Adrenal gland (tissue), 12 donors: Measurements from ENCODE around the gene ZNF337. TPM values are rescaled to one million over a fixed set of nuclear protein-coding genes. Genes with fewer than 3 reads are reported as not detected.
"Not testable (repeated sequence)": the region's sequence is repeated elsewhere in the genome, so short reads cannot be mapped to it uniquely, and the experiment has no call there.

Experiments used
- DNase-seq, 7 donors: peaks; one replicate each; pipeline ENCODE4 v3.0.0-alpha.2; 2019 to 2020
- H3K27ac ChIP-seq, 5 donors: fragments of 200-600 bp; sonication (generic) in 4 of 5; 1 replicate in 3 of 5; 2 replicates in 2 of 5; pipeline versions ENCODE4 v1.5.1 to v1.8.0; 2016 to 2020; ENCODE audit warnings: mild to moderate bottlenecking in 1 of 5
- H3K27me3 ChIP-seq: fragments of 200-600 bp; 2 replicates; pipeline ENCODE4 v1.8.0; 2021
- H3K36me3 ChIP-seq, 2 donors: fragments of 200-600 bp; replicated peaks in 1 of 2; 1 replicate in 1 of 2; 2 replicates in 1 of 2; pipeline versions ENCODE4 v1.5.1 to v1.8.0; 2018 to 2022
- H3K4me1 ChIP-seq, 2 donors: fragments of 200-600 bp; replicated peaks in 1 of 2; 1 replicate in 1 of 2; 2 replicates in 1 of 2; pipeline versions ENCODE4 v1.5.1 to v1.8.0; 2018 to 2021
- H3K4me3 ChIP-seq, 4 donors: fragments of 200-600 bp; sonication (generic) in 3 of 4; one replicate each; pipeline ENCODE4 v1.5.1; 2016 to 2018
- H3K9me3 ChIP-seq, 3 donors: fragments of 200-600 bp; sonication (generic) in 1 of 3; replicated peaks in 1 of 3; 1 replicate in 2 of 3; 2 replicates in 1 of 3; pipeline versions ENCODE4 v1.5.1 to v1.8.0; 2016 to 2021
- POLR2A ChIP-seq, 2 donors: fragments of 450-650 bp; IDR thresholded peaks; one replicate each; pipeline ENCODE4 v1.6.1; 2017; ENCODE audit warnings: antibody characterized with exemption in 2 of 2, mild to moderate bottlenecking in 2 of 2, moderate library complexity in 1 of 2
- WGBS, 4 donors: extraction: QIAGEN DNeasy Blood & Tissue Kit in 2 of 4; methylation state at CpG; one replicate each; pipeline versions ENCODE4 v1.1.5 to v1.1.7; 2013 to 2017; 5-methylcytosine and 5-hydroxymethylcytosine counted together
- intact Hi-C, 2 donors: fragments of 100-400 bp; cut with DNase I; formaldehyde crosslinking; loops; one replicate each; pipeline versions ENCODE4 v1.14.1 to v1.15.0; 2022 to 2023
- polyA plus RNA-seq, 3 donors: library from polyadenylated mRNA; stranded (reverse); fragments of 200-250 nt in 2 of 3; fragments of 350-450 nt in 1 of 3; fragmentation: Illumina TruSeq in 1 of 3; extraction: RNeasy Lipid Tissue Mini Kit (QIAGEN cat#74804) in 1 of 3; gene quantifications; one replicate each; pipeline ENCODE4 v1.2.3, GENCODE V29; 2013 to 2014
- total RNA-seq, 9 donors: library from RNA; depleted of rRNA in 4 of 9; stranded (reverse); fragments of >200 nt in 4 of 9; fragments of 120-200 nt in 1 of 9; fragmentation: NEBNext Ultra II Directional in 1 of 9; extraction: Animal tissue kit (Norgen Biotek cat#: 25700) in 1 of 9; gene quantifications; one replicate each; pipeline versions ENCODE4 v1.1.0 to v1.2.4, GENCODE V29; 2013 to 2023
- TF ChIP-seq, protein P1 (sequence below), 6 experiments: fragments of 450-650 bp in 4 of 6; fragments of 200-600 bp in 2 of 6; sonication (generic) in 1 of 6; IDR thresholded peaks; 1 replicate in 5 of 6; 2 replicates in 1 of 6; pipeline versions ENCODE4 v1.5.1 to v1.8.0; 2016 to 2021; ENCODE audit warnings: antibody characterized with exemption in 6 of 6, mild to moderate bottlenecking in 2 of 6, moderate library complexity in 1 of 6
- donor health status: healthy with polysubstance abuse.
- donor health status: Bipolar disorder and iron deficiency.
- donor health status: DM: yes; HTN: yes; CAD: no.
- donor health status: DM: no; HTN: no; CAD: no.
- donor health status: DM: no; HTN: no; CAD: no.
- donor health status: DM: yes; HTN: yes; CAD: no.

The ZNF337 gene
- total and polyA plus RNA-seq, 12 donors = 7.1 to 29.4 (median 11.8) TPM

DNA sequence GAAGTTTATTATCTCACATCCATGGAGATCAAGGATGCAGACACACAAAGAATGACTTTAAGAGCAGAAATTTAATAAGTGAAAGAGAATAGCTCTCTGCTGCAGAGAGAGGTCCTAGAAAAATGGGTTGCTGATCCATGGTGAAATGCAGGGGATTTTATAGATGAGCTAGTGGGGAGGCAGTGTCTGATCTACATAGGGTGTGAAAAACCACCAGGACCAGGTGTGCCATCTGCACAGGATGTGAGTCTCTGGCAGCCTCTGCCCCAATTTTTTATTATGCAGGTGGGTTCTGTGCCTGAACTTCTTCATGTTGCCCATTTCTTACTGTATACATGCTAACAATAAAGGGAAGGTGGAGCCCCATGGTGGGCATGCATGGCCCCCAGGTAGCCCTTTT is 52.9 kb downstream of the ZNF337 start:
- TF ChIP-seq, protein P1, sequence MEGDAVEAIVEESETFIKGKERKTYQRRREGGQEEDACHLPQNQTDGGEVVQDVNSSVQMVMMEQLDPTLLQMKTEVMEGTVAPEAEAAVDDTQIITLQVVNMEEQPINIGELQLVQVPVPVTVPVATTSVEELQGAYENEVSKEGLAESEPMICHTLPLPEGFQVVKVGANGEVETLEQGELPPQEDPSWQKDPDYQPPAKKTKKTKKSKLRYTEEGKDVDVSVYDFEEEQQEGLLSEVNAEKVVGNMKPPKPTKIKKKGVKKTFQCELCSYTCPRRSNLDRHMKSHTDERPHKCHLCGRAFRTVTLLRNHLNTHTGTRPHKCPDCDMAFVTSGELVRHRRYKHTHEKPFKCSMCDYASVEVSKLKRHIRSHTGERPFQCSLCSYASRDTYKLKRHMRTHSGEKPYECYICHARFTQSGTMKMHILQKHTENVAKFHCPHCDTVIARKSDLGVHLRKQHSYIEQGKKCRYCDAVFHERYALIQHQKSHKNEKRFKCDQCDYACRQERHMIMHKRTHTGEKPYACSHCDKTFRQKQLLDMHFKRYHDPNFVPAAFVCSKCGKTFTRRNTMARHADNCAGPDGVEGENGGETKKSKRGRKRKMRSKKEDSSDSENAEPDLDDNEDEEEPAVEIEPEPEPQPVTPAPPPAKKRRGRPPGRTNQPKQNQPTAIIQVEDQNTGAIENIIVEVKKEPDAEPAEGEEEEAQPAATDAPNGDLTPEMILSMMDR (IDR thresholded peaks at IDR 0.05) = no peak
- no peak for TF ChIP-seq POLR2A (IDR thresholded peaks at IDR 0.05)
- intact Hi-C loops = no loop called here
- no peaks in the 10 kb centered on the region for H3K36me3 ChIP-seq

DNA sequence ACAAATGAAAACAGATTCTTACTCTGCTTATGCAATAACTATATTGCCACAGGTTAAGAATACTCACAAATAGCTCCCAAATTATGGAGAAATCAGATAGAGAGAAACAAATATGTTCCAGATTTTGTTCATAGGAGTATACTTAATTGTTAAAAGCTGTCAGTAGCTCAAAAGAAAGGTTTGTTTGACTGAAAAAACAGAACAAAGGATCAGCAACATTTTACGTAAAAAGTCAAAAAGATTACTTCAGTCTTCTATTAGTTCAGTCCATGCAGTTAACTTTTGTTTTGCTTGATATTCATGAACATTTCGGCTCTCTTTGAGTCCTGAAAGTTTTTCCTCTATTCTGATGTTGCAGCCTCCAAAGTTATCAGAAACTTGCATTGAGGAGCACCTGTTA is 59.4 kb downstream of the ZNF337 start:
- TF ChIP-seq POLR2A (IDR thresholded peaks at IDR 0.05) = no peak
- TF ChIP-seq, protein P1 (IDR thresholded peaks at IDR 0.05) = no peak
- WGBS, 4 donors = 91 to 98% (median 96%) methylated on average over 2 of the region's 2 CpGs
- no peak overlapping the region for H3K4me3 ChIP-seq
- H3K4me1 ChIP-seq = no peaks in the 10 kb centered on the region
- peaks cover 0 to 11% (median 0%) of the 10 kb centered on the region in 3 donors for H3K9me3 ChIP-seq
- no peak overlapping the region for H3K27ac ChIP-seq
- no peak for DNase-seq
- intact Hi-C loops = no loop called here
- no peaks in the 10 kb centered on the region for H3K27me3 ChIP-seq
- no peaks in the 10 kb centered on the region for H3K36me3 ChIP-seq

More for the DNA sequence above, 52.9 kb downstream of the ZNF337 start:
- no peaks in the 10 kb centered on the region for H3K4me1 ChIP-seq
- H3K27ac ChIP-seq = no peak overlapping the region
- no peak for DNase-seq
- peaks cover 0 to 3% (median 0%) of the 10 kb centered on the region in 3 donors for H3K9me3 ChIP-seq
- H3K4me3 ChIP-seq = peak overlapping the region in 1 of 4 donors; percentile 11
- H3K27me3 ChIP-seq = no peaks in the 10 kb centered on the region

DNA sequence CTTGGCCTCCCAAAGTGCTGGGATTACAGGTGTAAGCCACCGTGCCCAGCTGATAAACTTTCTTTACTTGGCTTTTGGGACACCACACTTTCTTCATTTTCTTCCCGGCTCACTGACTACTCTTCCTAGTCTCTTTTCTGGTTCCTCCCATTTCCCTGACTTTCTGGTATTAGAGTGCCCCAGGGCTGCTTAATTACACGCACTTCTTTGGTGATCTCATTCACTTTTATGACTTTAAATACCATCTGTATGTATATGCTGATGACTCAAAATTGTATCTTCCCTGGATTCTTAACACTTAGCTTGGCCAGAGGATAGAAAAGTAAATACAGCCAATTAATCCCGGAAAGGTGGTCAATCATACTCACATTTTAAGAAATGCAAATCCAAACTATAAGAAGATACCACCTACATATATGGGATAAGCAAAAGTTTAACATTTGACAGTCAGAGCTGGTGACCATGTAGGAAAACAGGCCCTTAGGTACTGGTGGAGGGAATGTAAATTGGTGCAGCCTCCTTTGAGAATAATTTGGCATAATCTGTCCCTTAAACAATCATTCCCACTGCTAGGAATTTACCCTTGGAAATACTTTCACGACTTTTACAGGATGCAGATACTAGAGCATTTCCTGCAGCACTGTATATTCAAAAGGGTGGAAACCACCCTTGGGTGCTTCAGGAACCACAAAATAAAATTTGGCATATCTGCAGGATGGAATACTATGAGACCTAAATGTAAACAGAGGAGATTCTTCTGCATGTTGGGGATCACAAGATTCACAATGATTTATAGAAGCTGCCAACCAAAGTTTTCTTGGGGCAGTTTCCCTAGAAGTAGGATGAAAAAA is 63.5 kb downstream of the ZNF337 start:
- Histone ChIP-seq H3K4me1 (no peaks in the 10 kb centered on the region), H3K27ac (no peak overlapping the region), H3K27me3 (no peaks in the 10 kb centered on the region), H3K4me3 (no peak overlapping the region), H3K36me3 (no peaks in the 10 kb centered on the region), H3K9me3 (peaks cover 0 to 11% (median 0%) of the 10 kb centered on the region in 3 donors)
- intact Hi-C loops = no loop called here
- WGBS, 4 donors = 67 to 90% (median 87%) methylated on average over 5 of the region's 5 CpGs
- no peak for DNase-seq
- TF ChIP-seq POLR2A (IDR thresholded peaks at IDR 0.05) = no peak
- TF ChIP-seq, protein P1 (IDR thresholded peaks at IDR 0.05) = no peak

DNA sequence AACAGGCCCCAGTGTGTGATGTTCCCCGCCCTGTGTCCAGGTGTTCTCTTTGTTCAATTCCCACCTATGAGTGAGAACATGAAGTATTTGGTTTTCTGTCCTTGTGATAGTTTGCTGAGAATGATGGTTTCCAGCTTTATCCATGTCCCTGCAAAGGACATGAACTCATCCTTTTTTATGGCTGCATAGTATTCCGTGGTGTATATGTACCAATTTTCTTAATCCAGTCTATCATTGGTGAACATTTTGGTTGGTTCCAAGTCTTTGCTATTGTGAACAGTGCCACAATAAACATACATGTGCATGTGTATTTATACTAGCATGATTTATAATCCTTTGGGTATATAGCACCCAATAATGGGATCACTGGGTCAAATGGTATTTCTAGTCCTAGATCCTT is 66.0 kb downstream of the ZNF337 start:
- H3K36me3 ChIP-seq, H3K27ac ChIP-seq, intact Hi-C loops, H3K9me3 ChIP-seq, H3K4me3 ChIP-seq, DNase-seq, H3K4me1 ChIP-seq, H3K27me3 ChIP-seq: not testable (repeated sequence)
- 89 to 95% (median 93%) methylated on average over 2 of the region's 2 CpGs for WGBS, 4 donors
